Measurements from ENCODE around the gene C2CD4D. TPM values are rescaled to one million over a fixed set of nuclear protein-coding genes. Genes with fewer than 3 reads are reported as not detected.
"Not testable (repeated sequence)": the region's sequence is repeated elsewhere in the genome, so short reads cannot be mapped to it uniquely, and the experiment has no call there.

The C2CD4D gene
- not detected for total RNA-seq

- no peak for TF ChIP-seq CTCF (IDR thresholded peaks at IDR 0.05)
- Histone ChIP-seq H3K4me1 (ENCODE audit: control insufficient read depth in 1 of 2, low read depth in 2 of 2) (peaks cover 14 to 30% of the 10 kb centered on the region in 2 donors), H3K27me3 (replicated peaks; ENCODE audit: insufficient read depth) (no peaks in the 10 kb centered on the region), H3K9me3 (no peaks in the 10 kb centered on the region), H3K4me3 (peak within 1 kb of the TSS; percentile 77), H3K36me3 (no peaks in the 10 kb centered on the region), H3K27ac (no peak within 1 kb of the TSS)
- DNase-seq (ENCODE audit: low spot score) (no peak), ATAC-seq (ENCODE audit: insufficient number of reproducible peaks, low FRiP score, low read depth) (no peak)
Observed at GRCh38 chr1:151839457-151840403, at the start of gene C2CD4D. C2CD4D (minus strand) TSS chr1:151839820; CDS start chr1:151838989, 831 bp downstream.

GRCh38 chr1:151888972-151889570, 49.5 kb upstream of the C2CD4D start:
- no peak for DNase-seq (ENCODE audit: low spot score)
- Histone ChIP-seq H3K4me1 (ENCODE audit: control insufficient read depth in 1 of 2, low read depth in 2 of 2) (no peaks in the 10 kb centered on the region), H3K27ac (no peak overlapping the region), H3K9me3 (no peaks in the 10 kb centered on the region), H3K4me3 (no peak overlapping the region), H3K36me3 (no peaks in the 10 kb centered on the region), H3K27me3 (replicated peaks; ENCODE audit: insufficient read depth) (no peaks in the 10 kb centered on the region)
- peak; percentile 17 for TF ChIP-seq CTCF (IDR thresholded peaks at IDR 0.05)
- no peak for ATAC-seq (ENCODE audit: insufficient number of reproducible peaks, low FRiP score, low read depth)

- Histone ChIP-seq H3K27ac (no peak overlapping the region), H3K27me3 (replicated peaks; ENCODE audit: insufficient read depth) (no peaks in the 10 kb centered on the region), H3K36me3 (no peaks in the 10 kb centered on the region), H3K4me1 (ENCODE audit: control insufficient read depth in 1 of 2, low read depth in 2 of 2) (no peaks in the 10 kb centered on the region), H3K9me3 (no peaks in the 10 kb centered on the region), H3K4me3 (no peak overlapping the region)
- DNase-seq (ENCODE audit: low spot score) (no peak), ATAC-seq (ENCODE audit: insufficient number of reproducible peaks, low FRiP score, low read depth) (no peak)
- TF ChIP-seq CTCF (IDR thresholded peaks at IDR 0.05), result no peak
Observed at GRCh38 chr1:151887028-151887427, 47.4 kb upstream of the C2CD4D start.

- Histone ChIP-seq H3K27me3 (replicated peaks; ENCODE audit: insufficient read depth) (no peaks in the 10 kb centered on the region), H3K4me3 (no peak overlapping the region), H3K4me1 (ENCODE audit: control insufficient read depth in 1 of 2, low read depth in 2 of 2) (no peaks in the 10 kb centered on the region), H3K27ac (no peak overlapping the region), H3K36me3 (no peaks in the 10 kb centered on the region), H3K9me3 (no peaks in the 10 kb centered on the region)
- ATAC-seq (ENCODE audit: insufficient number of reproducible peaks, low FRiP score, low read depth) (no peak), DNase-seq (ENCODE audit: low spot score) (no peak)
- no peak for TF ChIP-seq CTCF (IDR thresholded peaks at IDR 0.05)
Observed at GRCh38 chr1:151885479-151885878, 45.9 kb upstream of the C2CD4D start.

GRCh38 chr1:151884879-151885278, 45.3 kb upstream of the C2CD4D start:
- H3K9me3 ChIP-seq; H3K36me3 ChIP-seq; H3K4me1 ChIP-seq (ENCODE audit: control insufficient read depth in 1 of 2, low read depth in 2 of 2); H3K27ac ChIP-seq; DNase-seq (ENCODE audit: low spot score); H3K4me3 ChIP-seq; H3K27me3 ChIP-seq (replicated peaks; ENCODE audit: insufficient read depth); ATAC-seq (ENCODE audit: insufficient number of reproducible peaks, low FRiP score, low read depth): not testable (repeated sequence)

- H3K4me1 ChIP-seq (ENCODE audit: control insufficient read depth in 1 of 2, low read depth in 2 of 2); H3K27ac ChIP-seq; ATAC-seq (ENCODE audit: insufficient number of reproducible peaks, low FRiP score, low read depth); H3K27me3 ChIP-seq (replicated peaks; ENCODE audit: insufficient read depth); H3K9me3 ChIP-seq; DNase-seq (ENCODE audit: low spot score); H3K4me3 ChIP-seq; H3K36me3 ChIP-seq: not testable (repeated sequence)
Observed at GRCh38 chr1:151884445-151884844, 44.8 kb upstream of the C2CD4D start.

- not testable (repeated sequence) for H3K4me1 ChIP-seq (ENCODE audit: control insufficient read depth in 1 of 2, low read depth in 2 of 2); H3K9me3 ChIP-seq; H3K36me3 ChIP-seq; DNase-seq (ENCODE audit: low spot score); H3K27ac ChIP-seq; H3K27me3 ChIP-seq (replicated peaks; ENCODE audit: insufficient read depth); H3K4me3 ChIP-seq; ATAC-seq (ENCODE audit: insufficient number of reproducible peaks, low FRiP score, low read depth)
Observed at GRCh38 chr1:151883898-151884297, 44.3 kb upstream of the C2CD4D start.

- not testable (repeated sequence) for H3K36me3 ChIP-seq; ATAC-seq (ENCODE audit: insufficient number of reproducible peaks, low FRiP score, low read depth); H3K4me3 ChIP-seq; H3K9me3 ChIP-seq; DNase-seq (ENCODE audit: low spot score); H3K4me1 ChIP-seq (ENCODE audit: control insufficient read depth in 1 of 2, low read depth in 2 of 2); H3K27me3 ChIP-seq (replicated peaks; ENCODE audit: insufficient read depth); H3K27ac ChIP-seq
Observed at GRCh38 chr1:151882918-151883317, 43.3 kb upstream of the C2CD4D start.
